Umbilical cord (tissue), 1 donor: Measurements from ENCODE around the gene GPR15. TPM values are rescaled to one million over a fixed set of nuclear protein-coding genes. Genes with fewer than 3 reads are reported as not detected.

Source experiments
- total RNA-seq: library from RNA; depleted of rRNA; stranded (reverse); fragments of >200 nt; gene quantifications from one replicate; pipeline ENCODE4 v1.2.3, GENCODE V29; 2014; ENCODE audit warnings: low replicate concordance; ENCODE audit not compliant: insufficient read depth

GPR15 gene
- total RNA-seq, 1 donor from 2014 or later: not detected

Other genes starting within 250 kb of the GPR15 start
- gene OR5H2, start 249.5 kb upstream of the GPR15 start, total RNA-seq: 13.2 TPM
- gene OR5K4, start 178.1 kb upstream of the GPR15 start, total RNA-seq: 2.6 TPM
- gene OR5K3, start 141.3 kb upstream of the GPR15 start, total RNA-seq: 5.5 TPM
- 1.2 TPM for gene OR5K1, start 68.8 kb upstream of the GPR15 start, total RNA-seq
- gene OR5K2, start 34.3 kb upstream of the GPR15 start, total RNA-seq: 1.4 TPM
- gene CLDND1, start 9.1 kb upstream of the GPR15 start, total RNA-seq: 145 TPM
- gene CPOX, start 61.6 kb downstream of the GPR15 start, total RNA-seq: 14.7 TPM
- 12.0 TPM for gene ST3GAL6, start 231.4 kb downstream of the GPR15 start, total RNA-seq